ENCODE measurements around the gene C1orf50.
A peak's percentile ranks its signal among the peaks of the same experiment; 100 is the strongest.
"Not testable (repeated sequence)": the region's sequence is repeated elsewhere in the genome, so short reads cannot be mapped to it uniquely, and the experiment has no call there.

Gene C1orf50

GRCh38 chr1:42739753-42740700 is 27.0 kb upstream of the C1orf50 start, which contains the start of gene CLDN19:
Gene CLDN19, minus strand, starts transcription at chr1:42740236. Its CDS starts 173 bp downstream, at chr1:42740063.
- DNase-seq (ENCODE audit: low spot score) = no peak

- peak; percentile 38 for DNase-seq (ENCODE audit: low spot score)
Observed at GRCh38 chr1:42740851-42741580, 26.0 kb upstream of the C1orf50 start.

DNA sequence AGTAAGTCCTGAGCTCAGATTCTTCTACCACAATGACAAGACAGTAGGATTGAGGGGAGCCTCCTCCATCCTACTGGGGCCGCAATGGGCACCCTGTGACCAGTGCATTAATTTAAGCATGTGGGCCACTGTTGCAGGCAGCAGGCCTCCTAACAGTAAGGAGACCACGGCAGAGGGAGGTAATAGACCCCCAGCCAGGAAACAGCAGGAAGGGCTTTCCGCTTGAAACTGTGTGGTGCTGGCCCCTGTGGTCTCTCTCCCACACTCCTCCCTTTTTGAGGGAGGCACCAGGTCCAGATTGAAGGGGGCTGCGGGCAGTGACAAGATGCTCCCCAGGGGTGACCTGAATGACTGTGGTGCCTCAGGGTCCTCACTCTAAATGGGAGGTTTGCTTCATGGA is 25.3 kb upstream of the C1orf50 start:
- no peak for DNase-seq (ENCODE audit: low spot score)

DNA sequence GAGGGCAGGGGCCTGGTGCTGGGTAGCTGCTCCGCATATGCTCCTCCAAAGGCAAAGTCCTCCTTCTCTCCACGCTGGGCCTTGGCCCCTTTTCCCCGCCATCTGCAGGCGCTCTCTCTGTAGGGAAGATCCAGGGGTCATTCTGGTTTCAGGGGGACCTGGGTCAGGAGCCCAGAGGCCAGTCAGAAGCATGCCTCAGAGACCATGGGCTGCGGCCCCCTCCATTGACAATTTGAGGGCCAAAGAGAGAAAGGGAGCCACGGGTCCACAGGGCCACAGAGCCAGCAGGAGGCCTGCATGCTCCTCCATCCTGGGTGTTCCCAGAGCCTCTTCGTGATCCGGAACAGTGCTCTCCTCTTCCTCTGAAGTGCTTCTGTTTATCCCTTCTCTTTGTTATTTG is 24.9 kb upstream of the C1orf50 start:
- DNase-seq (ENCODE audit: low spot score) = no peak

GRCh38 chr1:42742617-42743316 is 24.3 kb upstream of the C1orf50 start:
- DNase-seq (ENCODE audit: low spot score) = no peak

GRCh38 chr1:42743317-42744147 is 23.5 kb upstream of the C1orf50 start:
- no peak for DNase-seq (ENCODE audit: low spot score)

DNA sequence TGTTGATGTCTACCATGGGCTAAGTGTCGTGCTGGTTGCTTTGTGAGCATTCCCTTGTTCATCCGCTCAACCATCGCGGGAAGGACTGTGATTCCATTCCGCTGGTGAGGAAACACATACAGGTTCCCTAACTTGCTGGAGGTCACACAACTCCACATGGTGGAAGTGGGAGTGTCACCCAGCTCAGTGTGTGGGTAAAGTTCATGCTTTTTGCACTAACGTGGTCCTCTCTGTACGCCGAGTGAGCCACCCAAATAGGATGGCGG is 23.0 kb upstream of the C1orf50 start:
- no peak for DNase-seq (ENCODE audit: low spot score)

DNA sequence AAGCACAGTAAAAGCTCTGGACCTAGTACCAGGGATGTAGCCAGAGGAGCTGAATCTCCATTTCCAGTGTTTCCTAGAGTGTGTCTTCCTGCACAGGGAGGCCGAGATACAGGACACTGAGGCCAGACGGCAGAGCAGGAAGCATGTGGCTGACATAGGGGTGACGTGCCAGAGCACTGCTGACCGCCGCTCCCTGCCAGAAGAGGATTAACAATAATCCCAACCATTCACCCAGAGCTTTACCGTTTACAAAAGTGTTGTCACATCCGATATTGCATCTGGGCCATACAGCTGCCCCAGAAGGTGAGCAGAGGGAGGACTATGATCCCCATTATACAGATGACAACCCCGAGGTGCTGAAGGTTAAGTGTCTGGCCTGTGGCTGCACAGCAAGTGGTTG is 21.2 kb upstream of the C1orf50 start:
- no peak for DNase-seq (ENCODE audit: low spot score)

GRCh38 chr1:42746436-42747105 is 20.5 kb upstream of the C1orf50 start:
- no peak for DNase-seq (ENCODE audit: low spot score)

- peak; percentile 17 for DNase-seq (ENCODE audit: low spot score)
Observed at GRCh38 chr1:42747125-42747524, 19.9 kb upstream of the C1orf50 start.

DNA sequence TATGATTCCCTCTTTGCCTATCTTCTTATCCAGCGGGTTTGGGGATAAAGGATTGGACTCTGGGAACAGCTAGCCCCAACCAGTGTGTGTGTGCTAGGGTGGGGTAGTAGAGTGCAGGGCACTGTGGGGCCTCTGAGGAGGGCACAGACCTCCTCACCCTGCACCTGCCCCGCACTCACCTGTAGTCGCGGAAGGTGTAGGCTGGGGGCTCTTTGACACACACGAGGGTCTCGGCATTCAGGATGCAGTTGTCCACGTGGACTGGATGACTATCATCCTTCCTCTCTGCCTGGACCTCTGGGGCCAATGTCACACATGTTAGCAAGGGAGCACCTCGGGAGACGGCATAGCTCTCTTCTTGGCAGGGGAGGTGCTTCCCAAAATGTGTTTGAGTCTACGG is 19.0 kb upstream of the C1orf50 start:
- no peak for DNase-seq (ENCODE audit: low spot score)

- no peak for DNase-seq (ENCODE audit: low spot score)
Observed at GRCh38 chr1:42748461-42749410, 18.3 kb upstream of the C1orf50 start.

DNA sequence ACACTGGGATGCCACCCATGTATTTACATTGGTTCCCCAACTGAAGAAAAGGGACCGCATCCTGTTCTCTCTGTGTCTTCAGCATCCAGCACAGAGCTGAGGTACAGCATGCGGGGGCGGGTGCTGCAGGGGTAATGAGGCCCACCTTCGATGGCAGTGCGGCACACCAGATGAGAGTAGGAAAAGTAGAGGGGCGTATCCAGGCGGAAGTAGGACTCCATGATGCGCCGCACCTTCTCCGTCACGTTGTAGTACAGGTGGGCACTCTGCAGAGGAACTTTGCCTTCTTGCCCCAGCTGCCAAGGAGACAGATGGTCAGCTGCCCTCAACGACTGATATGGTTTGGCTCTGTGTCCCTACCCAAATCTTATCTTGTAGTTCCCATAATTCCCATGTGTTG is 17.0 kb upstream of the C1orf50 start:
- no peak for DNase-seq (ENCODE audit: low spot score)

GRCh38 chr1:42751511-42752070 is 15.5 kb upstream of the C1orf50 start:
- not testable (repeated sequence) for DNase-seq (ENCODE audit: low spot score)

- no peak for DNase-seq (ENCODE audit: low spot score)
Observed at GRCh38 chr1:42752284-42752683, 14.8 kb upstream of the C1orf50 start.

DNA sequence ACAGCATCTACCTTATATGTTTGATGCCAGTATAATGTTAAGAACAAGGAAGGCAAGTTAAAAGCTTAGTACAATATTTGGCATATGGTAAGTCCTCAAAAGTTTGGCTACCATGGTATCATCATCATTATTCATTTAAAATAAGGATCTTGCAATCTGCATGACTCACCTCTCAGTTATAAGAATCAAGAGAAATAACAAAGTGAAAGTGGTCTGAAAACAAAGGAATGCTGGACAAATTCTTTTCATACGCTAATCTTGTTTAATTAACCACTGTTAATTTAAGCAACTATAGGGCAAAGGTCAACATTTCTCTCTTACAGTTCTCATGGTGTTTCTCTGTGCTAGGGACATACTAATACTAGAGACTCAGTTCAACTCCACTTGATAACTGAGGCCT is 14.0 kb upstream of the C1orf50 start:
- DNase-seq (ENCODE audit: low spot score) = no peak

GRCh38 chr1:42756956-42757891 is 9.8 kb upstream of the C1orf50 start:
- DNase-seq (ENCODE audit: low spot score) = peak; percentile 61

GRCh38 chr1:42757892-42758275 is 9.2 kb upstream of the C1orf50 start:
- DNase-seq (ENCODE audit: low spot score) = no peak

GRCh38 chr1:42758641-42759040 is 8.4 kb upstream of the C1orf50 start:
- DNase-seq (ENCODE audit: low spot score) = no peak
